GM21717 (cell line): ENCODE results near the gene IQGAP1.
"Not testable (repeated sequence)": the region's sequence is repeated elsewhere in the genome, so short reads cannot be mapped to it uniquely, and the experiment has no call there.

Experiments used
- ATAC-seq: cut with Tn5 transposase; IDR thresholded peaks from one replicate; pipeline ENCODE4 v1.9.1; 2021; ENCODE audit warnings: mild to moderate bottlenecking, moderate library complexity; ENCODE audit not compliant: unreplicated experiment

The IQGAP1 gene

GRCh38 chr15:90409587-90409986 lies 21.5 kb downstream of the IQGAP1 start:
- not testable (repeated sequence) for ATAC-seq

- not testable (repeated sequence) for ATAC-seq
Measured at GRCh38 chr15:90410316-90410715, 22.3 kb downstream of the IQGAP1 start.

- ATAC-seq: no peak
Measured at GRCh38 chr15:90411176-90411575, 23.1 kb downstream of the IQGAP1 start.

- ATAC-seq: peak; percentile 87
Measured at GRCh38 chr15:90412356-90413194, 24.5 kb downstream of the IQGAP1 start.

GRCh38 chr15:90413411-90414379 lies 25.7 kb downstream of the IQGAP1 start:
- ATAC-seq: no peak

GRCh38 chr15:90414408-90415028 lies 26.5 kb downstream of the IQGAP1 start:
- ATAC-seq: no peak

- not testable (repeated sequence) for ATAC-seq
Measured at GRCh38 chr15:90416052-90416451, 28.0 kb downstream of the IQGAP1 start.

GRCh38 chr15:90418627-90419026 lies 30.6 kb downstream of the IQGAP1 start:
- no peak for ATAC-seq

- no peak for ATAC-seq
Measured at GRCh38 chr15:90419206-90419605, 31.2 kb downstream of the IQGAP1 start.

- peak; percentile 55 for ATAC-seq
Measured at GRCh38 chr15:90419738-90420406, 31.8 kb downstream of the IQGAP1 start.

- no peak for ATAC-seq
Measured at GRCh38 chr15:90420451-90420850, 32.4 kb downstream of the IQGAP1 start.

GRCh38 chr15:90421527-90421926 lies 33.5 kb downstream of the IQGAP1 start:
- ATAC-seq: no peak

- no peak for ATAC-seq
Measured at GRCh38 chr15:90422043-90422442, 34.0 kb downstream of the IQGAP1 start.

- no peak for ATAC-seq
Measured at GRCh38 chr15:90422936-90423335, 34.9 kb downstream of the IQGAP1 start.

GRCh38 chr15:90423801-90424319 lies 35.8 kb downstream of the IQGAP1 start:
- ATAC-seq: no peak

- ATAC-seq: no peak
Measured at GRCh38 chr15:90425726-90426346, 37.8 kb downstream of the IQGAP1 start.

- no peak for ATAC-seq
Measured at GRCh38 chr15:90427185-90427584, 39.1 kb downstream of the IQGAP1 start.

- no peak for ATAC-seq
Measured at GRCh38 chr15:90432253-90432652, 44.2 kb downstream of the IQGAP1 start.

- no peak for ATAC-seq
Measured at GRCh38 chr15:90435652-90436337, 47.8 kb downstream of the IQGAP1 start.
